NCI-H2227 (cell line): ENCODE measurements around the gene MAVS.
"Not testable (repeated sequence)": the region's sequence is repeated elsewhere in the genome, so short reads cannot be mapped to it uniquely, and the experiment has no call there.

Experiments
- DNase-seq: peaks from one replicate; lab custom pipeline; 2025; ENCODE audit not compliant: unreplicated experiment; lab: John Stamatoyannopoulos, UW

MAVS gene

GRCh38 chr20:3906744-3907721, 60.4 kb downstream of the MAVS start:
- not testable (repeated sequence) for DNase-seq

- no peak for DNase-seq
These were observed 62.0 kb downstream of the MAVS start for GRCh38 chr20:3908667-3909066.

- DNase-seq, result no peak
These were observed 63.3 kb downstream of the MAVS start for GRCh38 chr20:3909952-3910366.

- no peak for DNase-seq
These were observed 64.2 kb downstream of the MAVS start for GRCh38 chr20:3910853-3911252.

GRCh38 chr20:3911956-3912355, 65.3 kb downstream of the MAVS start:
- DNase-seq, result peak; percentile 66

GRCh38 chr20:3914446-3914845, 67.8 kb downstream of the MAVS start:
- no peak for DNase-seq

GRCh38 chr20:3915691-3916090, 69.1 kb downstream of the MAVS start:
- DNase-seq, result no peak

GRCh38 chr20:3916364-3916763, 69.7 kb downstream of the MAVS start:
- DNase-seq, result no peak

GRCh38 chr20:3919352-3919751, 72.7 kb downstream of the MAVS start:
- no peak for DNase-seq

- no peak for DNase-seq
These were observed 75.8 kb downstream of the MAVS start for GRCh38 chr20:3922223-3922982.

GRCh38 chr20:3922983-3923339, 76.3 kb downstream of the MAVS start:
- no peak for DNase-seq

GRCh38 chr20:3923818-3924217, 77.2 kb downstream of the MAVS start:
- DNase-seq, result no peak

GRCh38 chr20:3924304-3925112, 77.9 kb downstream of the MAVS start:
- no peak for DNase-seq

GRCh38 chr20:3925113-3925695, 78.6 kb downstream of the MAVS start:
- DNase-seq, result no peak
